Measurements from ENCODE around the gene AOAH.

Gene AOAH

DNA sequence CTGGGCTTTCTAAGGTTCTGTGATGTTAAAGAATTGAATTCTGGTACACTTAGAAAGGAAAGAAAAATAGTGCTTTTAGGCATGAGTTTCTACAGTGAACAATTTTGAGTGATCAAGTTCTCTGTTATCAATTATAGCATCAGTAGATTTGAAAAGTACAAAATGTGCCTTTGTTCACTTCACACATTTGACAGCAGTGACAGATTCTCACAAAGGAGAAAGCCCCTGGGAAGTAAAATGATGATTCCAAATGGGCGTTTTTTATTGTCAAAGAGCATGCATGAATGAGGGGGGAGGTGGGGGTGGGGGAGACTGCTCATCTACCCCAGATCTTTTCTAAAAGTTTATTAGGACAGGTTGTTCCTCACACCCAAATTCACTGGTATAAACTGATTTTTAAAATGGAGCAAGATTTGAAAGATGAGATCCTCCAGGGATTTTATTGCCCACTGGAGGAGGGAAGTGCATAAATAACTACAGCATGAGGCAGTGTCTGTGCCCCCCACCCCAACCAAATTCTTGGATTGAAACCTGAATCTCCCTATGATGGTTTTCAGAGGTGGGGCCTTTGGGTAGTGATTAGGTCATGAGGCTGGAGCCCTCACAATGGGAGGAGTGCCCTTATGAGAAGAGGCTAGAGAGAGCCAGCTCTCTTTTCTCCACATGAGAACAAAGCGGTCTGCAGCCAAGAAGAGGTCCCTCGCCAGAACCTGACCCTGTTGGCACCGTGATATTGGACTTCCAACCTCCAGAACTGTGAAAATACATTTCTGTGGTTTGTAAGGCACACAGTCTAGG is 79.5 kb downstream of the AOAH start:
- Histone ChIP-seq H3K4me3 (ENCODE audit: low read length in 2 of 2) (no peak overlapping the region), H3K36me3 (ENCODE audit: control insufficient read depth in 2 of 2, insufficient read depth in 2 of 2, low read length in 2 of 2) (no peaks in the 10 kb centered on the region), H3K27me3 (ENCODE audit: control insufficient read depth in 1 of 2, insufficient read depth in 2 of 2, low read length in 2 of 2) (no peaks in the 10 kb centered on the region), H3K9ac (ENCODE audit: low read length in 2 of 2) (no peak overlapping the region), H3K4me1 (ENCODE audit: control insufficient read depth, insufficient read depth, low read length) (no peaks in the 10 kb centered on the region), H3K27ac (ENCODE audit: low read length) (no peak overlapping the region), H3K9me3 (ENCODE audit: control insufficient read depth in 2 of 2, low read length in 2 of 2) (no peaks in the 10 kb centered on the region)

DNA sequence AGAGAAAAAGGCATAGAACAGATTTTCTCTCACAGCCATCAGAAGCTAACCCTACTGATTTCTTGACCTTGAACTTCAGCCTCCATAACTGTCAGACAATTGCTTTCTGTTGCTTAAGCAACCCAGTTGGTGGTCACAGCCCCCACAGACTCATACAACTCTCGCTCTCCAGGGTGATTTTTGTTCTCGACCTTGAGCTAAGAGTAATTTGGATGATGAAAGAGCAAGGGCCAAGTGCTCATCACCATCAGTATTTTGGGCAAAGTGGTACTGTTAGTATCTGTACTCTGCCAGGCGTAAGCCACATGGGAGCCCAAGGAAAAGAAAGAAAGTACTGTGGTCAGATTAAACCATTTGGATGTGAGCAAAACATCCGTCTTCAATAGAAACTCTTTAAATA is 81.9 kb downstream of the AOAH start:
- Histone ChIP-seq H3K36me3 (ENCODE audit: control insufficient read depth in 2 of 2, insufficient read depth in 2 of 2, low read length in 2 of 2) (no peaks in the 10 kb centered on the region), H3K4me1 (ENCODE audit: control insufficient read depth, insufficient read depth, low read length) (no peaks in the 10 kb centered on the region), H3K27ac (ENCODE audit: low read length) (no peak overlapping the region), H3K9me3 (ENCODE audit: control insufficient read depth in 2 of 2, low read length in 2 of 2) (no peaks in the 10 kb centered on the region), H3K27me3 (ENCODE audit: control insufficient read depth in 1 of 2, insufficient read depth in 2 of 2, low read length in 2 of 2) (no peaks in the 10 kb centered on the region), H3K4me3 (ENCODE audit: low read length in 2 of 2) (no peak overlapping the region), H3K9ac (ENCODE audit: low read length in 2 of 2) (no peak overlapping the region)

DNA sequence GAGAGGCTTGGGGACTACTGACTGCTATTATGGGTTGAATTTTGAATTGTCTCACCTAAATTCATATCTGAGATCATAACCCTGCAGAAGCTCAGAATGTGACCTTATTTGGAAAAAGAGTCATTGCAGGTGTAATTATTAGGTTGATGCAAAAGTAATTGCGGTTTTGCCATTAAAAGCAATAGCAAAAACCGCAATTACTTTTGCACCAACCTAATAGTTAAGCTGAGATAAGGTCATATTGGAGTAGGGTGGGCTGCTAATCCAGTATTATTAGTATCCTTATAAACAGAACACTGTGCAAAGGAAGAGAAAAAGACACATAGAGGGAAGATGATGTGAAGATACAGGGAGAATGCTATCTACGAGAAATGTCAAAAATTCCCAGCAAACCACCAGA is 82.3 kb downstream of the AOAH start:
- Histone ChIP-seq H3K36me3 (ENCODE audit: control insufficient read depth in 2 of 2, insufficient read depth in 2 of 2, low read length in 2 of 2) (no peaks in the 10 kb centered on the region), H3K9me3 (ENCODE audit: control insufficient read depth in 2 of 2, low read length in 2 of 2) (no peaks in the 10 kb centered on the region), H3K27me3 (ENCODE audit: control insufficient read depth in 1 of 2, insufficient read depth in 2 of 2, low read length in 2 of 2) (no peaks in the 10 kb centered on the region), H3K9ac (ENCODE audit: low read length in 2 of 2) (no peak overlapping the region), H3K27ac (ENCODE audit: low read length) (no peak overlapping the region), H3K4me3 (ENCODE audit: low read length in 2 of 2) (no peak overlapping the region), H3K4me1 (ENCODE audit: control insufficient read depth, insufficient read depth, low read length) (no peaks in the 10 kb centered on the region)

DNA sequence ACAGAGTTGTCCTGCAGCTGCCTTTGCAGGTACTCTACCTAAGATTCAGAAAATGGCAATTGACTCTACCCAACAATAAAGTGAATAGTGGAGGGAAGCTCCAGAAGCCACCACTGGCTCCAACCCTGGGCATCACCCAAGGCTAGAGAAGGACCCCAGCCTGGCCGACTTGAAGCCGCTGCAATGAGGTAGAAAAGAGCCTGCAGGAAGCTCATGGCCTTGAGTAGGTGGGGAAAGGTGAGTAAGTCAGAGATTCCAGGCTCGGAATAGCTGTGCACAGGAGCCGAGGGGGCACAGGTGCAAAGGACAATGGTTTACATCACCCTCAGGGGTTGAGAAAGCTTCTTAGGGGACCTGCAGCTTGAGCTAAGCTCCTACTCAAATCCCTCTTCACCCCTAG is 83.6 kb downstream of the AOAH start:
- no peak overlapping the region for H3K27ac ChIP-seq (ENCODE audit: low read length)
- no peaks in the 10 kb centered on the region for H3K9me3 ChIP-seq (ENCODE audit: control insufficient read depth in 2 of 2, low read length in 2 of 2)
- no peaks in the 10 kb centered on the region for H3K4me1 ChIP-seq (ENCODE audit: control insufficient read depth, insufficient read depth, low read length)
- H3K9ac ChIP-seq (ENCODE audit: low read length in 2 of 2) = no peak overlapping the region
- H3K36me3 ChIP-seq (ENCODE audit: control insufficient read depth in 2 of 2, insufficient read depth in 2 of 2, low read length in 2 of 2) = no peaks in the 10 kb centered on the region
- no peak overlapping the region for H3K4me3 ChIP-seq (ENCODE audit: low read length in 2 of 2)
- no peaks in the 10 kb centered on the region for H3K27me3 ChIP-seq (ENCODE audit: control insufficient read depth in 1 of 2, insufficient read depth in 2 of 2, low read length in 2 of 2)

DNA sequence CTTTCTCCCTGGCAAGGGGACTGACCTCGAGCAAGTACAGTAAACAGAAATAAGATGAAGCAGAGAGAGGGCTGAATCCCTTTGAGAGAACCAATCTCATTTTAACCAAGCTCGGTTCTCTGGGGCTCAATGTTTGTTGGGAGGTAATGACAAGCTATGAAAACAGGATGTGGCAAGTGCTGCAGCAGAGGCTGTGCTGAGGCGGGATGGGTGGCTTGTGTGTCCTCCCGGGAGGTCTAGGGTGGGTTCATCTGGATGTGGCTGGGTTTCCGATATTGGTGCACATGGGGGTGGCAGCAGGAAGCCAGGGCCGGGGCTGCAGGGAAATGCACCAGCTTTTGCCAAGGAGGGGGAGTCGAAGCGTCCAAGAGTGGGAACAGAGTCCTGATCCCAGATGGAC is 84.5 kb downstream of the AOAH start:
- Histone ChIP-seq H3K36me3 (ENCODE audit: control insufficient read depth in 2 of 2, insufficient read depth in 2 of 2, low read length in 2 of 2) (no peaks in the 10 kb centered on the region), H3K27me3 (ENCODE audit: control insufficient read depth in 1 of 2, insufficient read depth in 2 of 2, low read length in 2 of 2) (no peaks in the 10 kb centered on the region), H3K27ac (ENCODE audit: low read length) (no peak overlapping the region), H3K9ac (ENCODE audit: low read length in 2 of 2) (no peak overlapping the region), H3K4me3 (ENCODE audit: low read length in 2 of 2) (no peak overlapping the region), H3K4me1 (ENCODE audit: control insufficient read depth, insufficient read depth, low read length) (no peaks in the 10 kb centered on the region), H3K9me3 (ENCODE audit: control insufficient read depth in 2 of 2, low read length in 2 of 2) (no peaks in the 10 kb centered on the region)

DNA sequence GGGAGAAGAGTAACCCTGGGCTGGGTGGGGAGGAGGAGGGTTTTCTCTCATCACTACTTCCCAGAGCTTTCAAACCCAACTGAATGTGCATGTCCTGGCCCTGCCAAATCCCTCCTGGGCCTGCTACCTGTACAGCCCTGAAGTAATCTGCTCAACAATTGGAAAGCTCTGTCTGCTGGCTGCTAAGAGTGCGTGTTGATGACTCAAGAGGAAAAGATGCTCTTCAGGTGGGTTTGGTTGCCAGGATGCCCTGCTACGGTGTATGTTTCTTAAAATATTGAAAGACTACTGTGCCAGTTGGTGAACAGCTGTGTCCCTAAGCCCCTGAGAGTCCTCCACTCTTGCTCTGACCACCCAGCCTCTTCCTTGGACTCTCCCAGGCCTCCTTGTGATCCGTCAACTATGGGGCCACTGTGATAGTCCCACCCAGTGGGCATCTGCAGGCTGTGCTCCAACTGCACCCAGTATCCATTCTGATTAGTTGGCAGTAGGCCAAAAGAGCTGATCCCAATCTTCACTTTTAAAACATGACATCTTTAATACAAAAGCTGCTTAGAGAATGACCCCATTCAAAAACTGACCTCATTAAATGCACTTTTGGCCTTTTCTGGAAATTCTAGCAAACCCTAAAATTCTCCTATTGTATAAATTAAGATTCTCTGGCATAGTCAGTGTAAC is 85.6 kb downstream of the AOAH start:
- no peak overlapping the region for H3K4me3 ChIP-seq (ENCODE audit: low read length in 2 of 2)
- H3K9ac ChIP-seq (ENCODE audit: low read length in 2 of 2) = no peak overlapping the region
- H3K9me3 ChIP-seq (ENCODE audit: control insufficient read depth in 2 of 2, low read length in 2 of 2) = no peaks in the 10 kb centered on the region
- H3K27me3 ChIP-seq (ENCODE audit: control insufficient read depth in 1 of 2, insufficient read depth in 2 of 2, low read length in 2 of 2) = no peaks in the 10 kb centered on the region
- H3K27ac ChIP-seq (ENCODE audit: low read length) = no peak overlapping the region
- H3K36me3 ChIP-seq (ENCODE audit: control insufficient read depth in 2 of 2, insufficient read depth in 2 of 2, low read length in 2 of 2) = no peaks in the 10 kb centered on the region
- no peaks in the 10 kb centered on the region for H3K4me1 ChIP-seq (ENCODE audit: control insufficient read depth, insufficient read depth, low read length)

DNA sequence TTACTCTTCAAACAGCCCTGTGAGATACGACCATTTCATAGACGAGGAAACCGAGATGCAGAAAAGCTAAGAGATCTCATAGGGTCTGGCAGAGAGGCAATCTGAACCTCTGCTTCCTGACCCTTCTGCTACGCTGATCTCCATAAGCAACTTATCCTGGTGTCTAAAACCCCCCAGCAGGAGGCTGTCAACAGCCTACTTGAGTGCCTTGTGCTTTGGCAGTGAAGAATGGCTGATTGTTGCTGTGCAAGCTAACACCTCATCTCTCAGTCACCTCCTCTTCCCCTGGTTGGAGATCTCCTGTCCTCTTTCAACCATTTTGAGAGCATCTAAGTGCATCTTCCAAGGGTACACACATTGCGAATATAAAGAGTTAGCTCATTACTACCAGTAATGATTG is 86.2 kb downstream of the AOAH start:
- Histone ChIP-seq H3K36me3 (ENCODE audit: control insufficient read depth in 2 of 2, insufficient read depth in 2 of 2, low read length in 2 of 2) (no peaks in the 10 kb centered on the region), H3K4me3 (ENCODE audit: low read length in 2 of 2) (no peak overlapping the region), H3K27me3 (ENCODE audit: control insufficient read depth in 1 of 2, insufficient read depth in 2 of 2, low read length in 2 of 2) (no peaks in the 10 kb centered on the region), H3K9me3 (ENCODE audit: control insufficient read depth in 2 of 2, low read length in 2 of 2) (no peaks in the 10 kb centered on the region), H3K27ac (ENCODE audit: low read length) (no peak overlapping the region), H3K9ac (ENCODE audit: low read length in 2 of 2) (no peak overlapping the region), H3K4me1 (ENCODE audit: control insufficient read depth, insufficient read depth, low read length) (no peaks in the 10 kb centered on the region)

DNA sequence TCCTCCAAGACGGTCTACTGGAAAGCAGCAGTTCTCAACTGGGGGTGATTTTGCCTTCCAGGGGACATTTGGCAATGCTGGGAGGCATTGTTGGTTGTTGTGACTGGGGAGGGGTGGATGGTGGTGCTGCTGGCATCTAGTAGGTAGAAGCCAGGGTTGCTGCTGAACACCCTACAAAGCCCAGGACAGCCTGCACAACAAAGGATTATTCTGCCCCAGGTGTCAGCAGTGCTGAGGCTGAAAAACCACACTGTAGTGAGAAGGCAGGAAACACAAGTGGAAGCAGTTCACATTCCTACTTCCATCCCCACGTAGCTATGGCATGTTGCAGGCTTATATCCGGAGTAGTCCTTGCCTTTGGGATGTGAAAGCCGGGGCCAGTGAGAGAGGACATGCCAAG is 86.9 kb downstream of the AOAH start:
- no peaks in the 10 kb centered on the region for H3K4me1 ChIP-seq (ENCODE audit: control insufficient read depth, insufficient read depth, low read length)
- H3K36me3 ChIP-seq (ENCODE audit: control insufficient read depth in 2 of 2, insufficient read depth in 2 of 2, low read length in 2 of 2) = no peaks in the 10 kb centered on the region
- no peak overlapping the region for H3K27ac ChIP-seq (ENCODE audit: low read length)
- H3K9me3 ChIP-seq (ENCODE audit: control insufficient read depth in 2 of 2, low read length in 2 of 2) = no peaks in the 10 kb centered on the region
- no peak overlapping the region for H3K4me3 ChIP-seq (ENCODE audit: low read length in 2 of 2)
- H3K9ac ChIP-seq (ENCODE audit: low read length in 2 of 2) = no peak overlapping the region
- no peaks in the 10 kb centered on the region for H3K27me3 ChIP-seq (ENCODE audit: control insufficient read depth in 1 of 2, insufficient read depth in 2 of 2, low read length in 2 of 2)

DNA sequence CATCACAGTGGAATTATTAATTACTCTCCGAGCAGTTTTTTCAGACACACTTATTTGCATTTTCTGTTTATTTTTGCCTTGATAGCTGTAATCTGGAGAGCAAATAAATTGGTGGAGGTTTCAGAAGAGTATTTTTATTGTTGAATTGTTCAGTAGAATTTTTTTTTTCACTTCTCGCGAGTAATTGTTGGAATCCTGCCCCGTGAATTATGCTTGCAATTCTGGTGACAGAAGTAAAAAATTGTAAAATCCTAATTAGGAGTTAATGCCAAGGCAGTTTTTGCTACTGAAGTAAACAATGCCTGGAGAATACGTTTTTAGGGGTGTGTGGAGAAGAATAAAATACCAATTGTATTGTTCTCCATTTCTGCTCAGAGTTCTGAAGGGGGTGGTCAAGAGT is 88.2 kb downstream of the AOAH start:
- Histone ChIP-seq H3K9ac (ENCODE audit: low read length in 2 of 2) (no peak overlapping the region), H3K4me3 (ENCODE audit: low read length in 2 of 2) (no peak overlapping the region), H3K9me3 (ENCODE audit: control insufficient read depth in 2 of 2, low read length in 2 of 2) (no peaks in the 10 kb centered on the region), H3K4me1 (ENCODE audit: control insufficient read depth, insufficient read depth, low read length) (no peaks in the 10 kb centered on the region), H3K27me3 (ENCODE audit: control insufficient read depth in 1 of 2, insufficient read depth in 2 of 2, low read length in 2 of 2) (no peaks in the 10 kb centered on the region), H3K36me3 (ENCODE audit: control insufficient read depth in 2 of 2, insufficient read depth in 2 of 2, low read length in 2 of 2) (no peaks in the 10 kb centered on the region), H3K27ac (ENCODE audit: low read length) (no peak overlapping the region)

DNA sequence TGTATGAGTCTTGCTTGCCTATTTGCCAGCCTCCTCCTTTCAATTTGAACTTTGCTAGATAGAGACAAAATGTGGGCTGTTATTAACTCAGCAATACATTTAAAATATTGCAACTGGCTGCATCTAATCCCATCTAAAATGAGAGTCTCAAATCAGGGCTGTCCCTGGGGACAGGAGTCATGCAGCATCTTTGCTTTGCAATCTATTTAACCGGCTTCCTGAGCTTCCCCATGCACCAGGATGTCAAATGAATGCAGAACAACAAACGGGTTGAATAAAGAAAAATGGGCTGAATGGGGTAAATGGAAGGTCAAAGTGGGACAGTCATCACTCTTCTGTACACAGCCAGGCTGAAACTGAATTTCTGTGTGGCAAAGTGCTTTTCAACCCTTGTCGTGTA is 89.2 kb downstream of the AOAH start:
- Histone ChIP-seq H3K4me1 (ENCODE audit: control insufficient read depth, insufficient read depth, low read length) (no peaks in the 10 kb centered on the region), H3K27ac (ENCODE audit: low read length) (no peak overlapping the region), H3K36me3 (ENCODE audit: control insufficient read depth in 2 of 2, insufficient read depth in 2 of 2, low read length in 2 of 2) (no peaks in the 10 kb centered on the region), H3K4me3 (ENCODE audit: low read length in 2 of 2) (no peak overlapping the region), H3K9me3 (ENCODE audit: control insufficient read depth in 2 of 2, low read length in 2 of 2) (no peaks in the 10 kb centered on the region), H3K27me3 (ENCODE audit: control insufficient read depth in 1 of 2, insufficient read depth in 2 of 2, low read length in 2 of 2) (no peaks in the 10 kb centered on the region), H3K9ac (ENCODE audit: low read length in 2 of 2) (no peak overlapping the region)

DNA sequence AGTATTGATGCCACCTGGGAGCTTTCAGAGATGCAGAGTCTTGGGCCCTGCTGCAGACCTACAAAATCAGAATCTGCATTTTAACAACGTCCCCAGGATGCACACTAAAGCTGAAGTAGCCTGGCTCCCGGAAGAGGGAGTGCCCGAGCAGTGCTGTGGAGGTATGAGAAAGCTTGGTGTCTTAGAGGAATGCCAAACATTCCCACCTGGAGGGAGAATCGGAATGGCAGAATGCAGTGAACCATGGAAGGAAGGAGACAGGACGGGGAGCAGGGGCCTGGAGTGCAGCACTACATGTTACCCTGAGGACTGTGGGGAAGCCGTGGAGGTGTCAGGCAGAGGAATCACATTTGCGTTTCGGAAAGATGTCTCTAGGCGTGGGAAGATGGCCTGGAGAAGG is 90.9 kb downstream of the AOAH start:
- no peak overlapping the region for H3K27ac ChIP-seq (ENCODE audit: low read length)
- H3K9ac ChIP-seq (ENCODE audit: low read length in 2 of 2) = no peak overlapping the region
- no peaks in the 10 kb centered on the region for H3K4me1 ChIP-seq (ENCODE audit: control insufficient read depth, insufficient read depth, low read length)
- no peaks in the 10 kb centered on the region for H3K27me3 ChIP-seq (ENCODE audit: control insufficient read depth in 1 of 2, insufficient read depth in 2 of 2, low read length in 2 of 2)
- no peaks in the 10 kb centered on the region for H3K9me3 ChIP-seq (ENCODE audit: control insufficient read depth in 2 of 2, low read length in 2 of 2)
- H3K4me3 ChIP-seq (ENCODE audit: low read length in 2 of 2) = no peak overlapping the region
- no peaks in the 10 kb centered on the region for H3K36me3 ChIP-seq (ENCODE audit: control insufficient read depth in 2 of 2, insufficient read depth in 2 of 2, low read length in 2 of 2)
